ENCODE results near the gene MOB3B. TPM values are rescaled to one million over a fixed set of nuclear protein-coding genes. Genes with fewer than 3 reads are reported as not detected.

MOB3B gene
- total and polyA plus RNA-seq, 2 of the 13 experiments (the other 11 are each of a cell fraction or from before 2014, with no cell fraction given): 0.03 to 0.09 TPM

DNA sequence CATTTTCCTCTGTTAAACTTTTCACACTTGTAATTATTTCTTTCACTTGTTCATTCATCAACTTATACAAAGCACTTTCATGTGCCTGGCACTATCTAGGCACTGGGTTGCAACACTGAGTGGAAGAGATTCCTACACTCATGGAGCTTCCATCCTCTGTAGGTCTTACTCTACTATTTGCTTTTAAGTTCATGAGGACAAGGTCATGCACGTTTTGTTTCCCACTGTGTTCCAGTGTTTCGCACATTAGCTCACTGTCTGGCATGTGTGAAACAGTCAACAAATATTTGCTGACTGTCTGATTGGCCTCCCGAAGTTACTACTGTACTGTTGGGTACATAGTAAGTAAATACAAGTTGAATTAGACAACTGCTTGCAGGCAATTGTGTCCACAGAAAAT lies 93.4 kb downstream of the MOB3B start (continued):
- TF ChIP-seq, protein P1, sequence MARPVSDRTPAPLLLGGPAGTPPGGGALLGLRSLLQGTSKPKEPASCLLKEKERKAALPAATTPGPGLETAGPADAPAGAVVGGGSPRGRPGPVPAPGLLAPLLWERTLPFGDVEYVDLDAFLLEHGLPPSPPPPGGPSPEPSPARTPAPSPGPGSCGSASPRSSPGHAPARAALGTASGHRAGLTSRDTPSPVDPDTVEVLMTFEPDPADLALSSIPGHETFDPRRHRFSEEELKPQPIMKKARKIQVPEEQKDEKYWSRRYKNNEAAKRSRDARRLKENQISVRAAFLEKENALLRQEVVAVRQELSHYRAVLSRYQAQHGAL (CRISPR knock-in tag; IDR thresholded peaks at IDR 0.05; ENCODE audit: not compliant biosample characterization): no peak
- no peak for TF ChIP-seq NONO (IDR thresholded peaks at IDR 0.05)
- peak; percentile 83 for TF ChIP-seq NONO (CRISPR knock-in tag; conservative IDR thresholded peaks at IDR 0.05)
- TF ChIP-seq ZSCAN9 (CRISPR knock-in tag; IDR thresholded peaks at IDR 0.05; ENCODE audit: borderline replicate concordance): peak; percentile 73; the same call in 1 of the 2 replicates
- TF ChIP-seq NR2F2 (IDR thresholded peaks at IDR 0.05; ENCODE audit: borderline replicate concordance, low read depth): peak; percentile 94
- no peak for TF ChIP-seq NFE2L1 (CRISPR knock-in tag; IDR thresholded peaks at IDR 0.05; ENCODE audit: borderline replicate concordance)
- peak; percentile 90 for TF ChIP-seq MAFF (IDR thresholded peaks at IDR 0.05; ENCODE audit: low read depth, low read length)
- TF ChIP-seq, protein P2, sequence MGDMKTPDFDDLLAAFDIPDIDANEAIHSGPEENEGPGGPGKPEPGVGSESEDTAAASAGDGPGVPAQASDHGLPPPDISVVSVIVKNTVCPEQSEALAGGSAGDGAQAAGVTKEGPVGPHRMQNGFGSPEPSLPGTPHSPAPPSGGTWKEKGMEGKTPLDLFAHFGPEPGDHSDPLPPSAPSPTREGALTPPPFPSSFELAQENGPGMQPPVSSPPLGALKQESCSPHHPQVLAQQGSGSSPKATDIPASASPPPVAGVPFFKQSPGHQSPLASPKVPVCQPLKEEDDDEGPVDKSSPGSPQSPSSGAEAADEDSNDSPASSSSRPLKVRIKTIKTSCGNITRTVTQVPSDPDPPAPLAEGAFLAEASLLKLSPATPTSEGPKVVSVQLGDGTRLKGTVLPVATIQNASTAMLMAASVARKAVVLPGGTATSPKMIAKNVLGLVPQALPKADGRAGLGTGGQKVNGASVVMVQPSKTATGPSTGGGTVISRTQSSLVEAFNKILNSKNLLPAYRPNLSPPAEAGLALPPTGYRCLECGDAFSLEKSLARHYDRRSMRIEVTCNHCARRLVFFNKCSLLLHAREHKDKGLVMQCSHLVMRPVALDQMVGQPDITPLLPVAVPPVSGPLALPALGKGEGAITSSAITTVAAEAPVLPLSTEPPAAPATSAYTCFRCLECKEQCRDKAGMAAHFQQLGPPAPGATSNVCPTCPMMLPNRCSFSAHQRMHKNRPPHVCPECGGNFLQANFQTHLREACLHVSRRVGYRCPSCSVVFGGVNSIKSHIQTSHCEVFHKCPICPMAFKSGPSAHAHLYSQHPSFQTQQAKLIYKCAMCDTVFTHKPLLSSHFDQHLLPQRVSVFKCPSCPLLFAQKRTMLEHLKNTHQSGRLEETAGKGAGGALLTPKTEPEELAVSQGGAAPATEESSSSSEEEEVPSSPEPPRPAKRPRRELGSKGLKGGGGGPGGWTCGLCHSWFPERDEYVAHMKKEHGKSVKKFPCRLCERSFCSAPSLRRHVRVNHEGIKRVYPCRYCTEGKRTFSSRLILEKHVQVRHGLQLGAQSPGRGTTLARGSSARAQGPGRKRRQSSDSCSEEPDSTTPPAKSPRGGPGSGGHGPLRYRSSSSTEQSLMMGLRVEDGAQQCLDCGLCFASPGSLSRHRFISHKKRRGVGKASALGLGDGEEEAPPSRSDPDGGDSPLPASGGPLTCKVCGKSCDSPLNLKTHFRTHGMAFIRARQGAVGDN (CRISPR knock-in tag; IDR thresholded peaks at IDR 0.05): no peak
- TF ChIP-seq NFATC3 (CRISPR knock-in tag; IDR thresholded peaks at IDR 0.05): no peak
- TF ChIP-seq, protein P3, sequence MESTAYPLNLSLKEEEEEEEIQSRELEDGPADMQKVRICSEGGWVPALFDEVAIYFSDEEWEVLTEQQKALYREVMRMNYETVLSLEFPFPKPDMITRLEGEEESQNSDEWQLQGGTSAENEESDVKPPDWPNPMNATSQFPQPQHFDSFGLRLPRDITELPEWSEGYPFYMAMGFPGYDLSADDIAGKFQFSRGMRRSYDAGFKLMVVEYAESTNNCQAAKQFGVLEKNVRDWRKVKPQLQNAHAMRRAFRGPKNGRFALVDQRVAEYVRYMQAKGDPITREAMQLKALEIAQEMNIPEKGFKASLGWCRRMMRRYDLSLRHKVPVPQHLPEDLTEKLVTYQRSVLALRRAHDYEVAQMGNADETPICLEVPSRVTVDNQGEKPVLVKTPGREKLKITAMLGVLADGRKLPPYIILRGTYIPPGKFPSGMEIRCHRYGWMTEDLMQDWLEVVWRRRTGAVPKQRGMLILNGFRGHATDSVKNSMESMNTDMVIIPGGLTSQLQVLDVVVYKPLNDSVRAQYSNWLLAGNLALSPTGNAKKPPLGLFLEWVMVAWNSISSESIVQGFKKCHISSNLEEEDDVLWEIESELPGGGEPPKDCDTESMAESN (CRISPR knock-in tag; conservative IDR thresholded peaks at IDR 0.05): peak; percentile 95
- TF ChIP-seq ISX (CRISPR knock-in tag; conservative IDR thresholded peaks at IDR 0.05): no peak
- no peak for TF ChIP-seq ATF1 (CRISPR knock-in tag; IDR thresholded peaks at IDR 0.05)
- TF ChIP-seq HOXD1 (CRISPR knock-in tag; IDR thresholded peaks at IDR 0.05): 0 out of 2 replicates have a peak, but pooled peaks have one; percentile 60
- TF ChIP-seq ELF3 (CRISPR knock-in tag; IDR thresholded peaks at IDR 0.05): 0 out of 2 replicates have a peak, but pooled peaks have one; percentile 31
- TF ChIP-seq MIER3 (CRISPR knock-in tag; IDR thresholded peaks at IDR 0.05; ENCODE audit: borderline replicate concordance): peak; percentile 89; the same call in 1 of the 2 replicates
- 0 out of 2 replicates have a peak, but pooled peaks have one; percentile 62 for TF ChIP-seq ZNF780A (CRISPR knock-in tag; IDR thresholded peaks at IDR 0.05)
- no peak for TF ChIP-seq ZNF136 (CRISPR knock-in tag; IDR thresholded peaks at IDR 0.05; ENCODE audit: low read depth)
- TF ChIP-seq, protein P4, sequence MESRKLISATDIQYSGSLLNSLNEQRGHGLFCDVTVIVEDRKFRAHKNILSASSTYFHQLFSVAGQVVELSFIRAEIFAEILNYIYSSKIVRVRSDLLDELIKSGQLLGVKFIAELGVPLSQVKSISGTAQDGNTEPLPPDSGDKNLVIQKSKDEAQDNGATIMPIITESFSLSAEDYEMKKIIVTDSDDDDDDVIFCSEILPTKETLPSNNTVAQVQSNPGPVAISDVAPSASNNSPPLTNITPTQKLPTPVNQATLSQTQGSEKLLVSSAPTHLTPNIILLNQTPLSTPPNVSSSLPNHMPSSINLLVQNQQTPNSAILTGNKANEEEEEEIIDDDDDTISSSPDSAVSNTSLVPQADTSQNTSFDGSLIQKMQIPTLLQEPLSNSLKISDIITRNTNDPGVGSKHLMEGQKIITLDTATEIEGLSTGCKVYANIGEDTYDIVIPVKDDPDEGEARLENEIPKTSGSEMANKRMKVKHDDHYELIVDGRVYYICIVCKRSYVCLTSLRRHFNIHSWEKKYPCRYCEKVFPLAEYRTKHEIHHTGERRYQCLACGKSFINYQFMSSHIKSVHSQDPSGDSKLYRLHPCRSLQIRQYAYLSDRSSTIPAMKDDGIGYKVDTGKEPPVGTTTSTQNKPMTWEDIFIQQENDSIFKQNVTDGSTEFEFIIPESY (CRISPR knock-in tag; IDR thresholded peaks at IDR 0.05): peak; percentile 48; the same call in 1 of the 2 replicates
- no peak for TF ChIP-seq PRMT3 (CRISPR knock-in tag; IDR thresholded peaks at IDR 0.05; ENCODE audit: borderline replicate concordance, low read depth)

Measured in HepG2 (cell line).